ENCODE data around the gene ANKRD10.
"Not testable (repeated sequence)": the region's sequence is repeated elsewhere in the genome, so short reads cannot be mapped to it uniquely, and the experiment has no call there.

DNA sequence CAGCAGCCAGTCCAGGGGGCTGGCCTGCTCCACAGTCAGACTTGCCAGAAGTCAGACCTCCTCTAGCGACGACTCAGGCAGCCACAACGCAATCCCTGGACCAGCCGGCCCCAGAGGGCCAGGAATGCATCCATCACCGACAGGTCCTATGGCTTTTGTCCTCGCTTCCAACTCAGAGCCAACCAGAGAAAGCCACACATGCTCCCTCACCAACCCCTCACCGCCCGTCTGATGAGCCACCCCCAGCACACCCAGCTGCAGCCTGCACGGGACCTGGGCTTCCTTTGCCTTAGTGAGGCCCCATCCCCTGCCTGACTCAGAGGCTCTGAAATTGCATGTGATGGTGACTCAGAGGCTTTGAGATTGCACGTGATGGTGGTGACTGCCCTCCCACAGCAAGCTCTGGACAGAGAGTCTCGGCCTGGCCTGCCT lies 40.2 kb upstream of the ANKRD10 start:
- TF ChIP-seq, protein P1, sequence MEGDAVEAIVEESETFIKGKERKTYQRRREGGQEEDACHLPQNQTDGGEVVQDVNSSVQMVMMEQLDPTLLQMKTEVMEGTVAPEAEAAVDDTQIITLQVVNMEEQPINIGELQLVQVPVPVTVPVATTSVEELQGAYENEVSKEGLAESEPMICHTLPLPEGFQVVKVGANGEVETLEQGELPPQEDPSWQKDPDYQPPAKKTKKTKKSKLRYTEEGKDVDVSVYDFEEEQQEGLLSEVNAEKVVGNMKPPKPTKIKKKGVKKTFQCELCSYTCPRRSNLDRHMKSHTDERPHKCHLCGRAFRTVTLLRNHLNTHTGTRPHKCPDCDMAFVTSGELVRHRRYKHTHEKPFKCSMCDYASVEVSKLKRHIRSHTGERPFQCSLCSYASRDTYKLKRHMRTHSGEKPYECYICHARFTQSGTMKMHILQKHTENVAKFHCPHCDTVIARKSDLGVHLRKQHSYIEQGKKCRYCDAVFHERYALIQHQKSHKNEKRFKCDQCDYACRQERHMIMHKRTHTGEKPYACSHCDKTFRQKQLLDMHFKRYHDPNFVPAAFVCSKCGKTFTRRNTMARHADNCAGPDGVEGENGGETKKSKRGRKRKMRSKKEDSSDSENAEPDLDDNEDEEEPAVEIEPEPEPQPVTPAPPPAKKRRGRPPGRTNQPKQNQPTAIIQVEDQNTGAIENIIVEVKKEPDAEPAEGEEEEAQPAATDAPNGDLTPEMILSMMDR (IDR thresholded peaks at IDR 0.05) = not testable (repeated sequence)
- TF ChIP-seq POLR2A (IDR thresholded peaks at IDR 0.05) = not testable (repeated sequence)
